ENCODE data around the gene TNFRSF12A. TPM values are rescaled to one million over a fixed set of nuclear protein-coding genes. Genes with fewer than 3 reads are reported as not detected.

TNFRSF12A gene
- total and polyA plus RNA-seq, 2 of the 13 experiments (the other 11 are each of a cell fraction or from before 2014, with no cell fraction given), result 61.9 to 66.0 TPM

- TF ChIP-seq REST (IDR thresholded peaks at IDR 0.05; ENCODE audit: borderline replicate concordance in 1 of 2, low read depth in 1 of 2, low read length in 2 of 2) (no peak), TEAD3 (CRISPR knock-in tag; optimal IDR thresholded peaks at IDR 0.05; ENCODE audit: borderline replicate concordance) (peak; percentile 47), NFIC (IDR thresholded peaks at IDR 0.05; ENCODE audit: low read length) (no peak), TARDBP (CRISPR knock-in tag; IDR thresholded peaks at IDR 0.05) (no peak), MYNN (CRISPR knock-in tag; IDR thresholded peaks at IDR 0.05; ENCODE audit: low read depth) (no peak), CSRNP1 (CRISPR knock-in tag; IDR thresholded peaks at IDR 0.05) (0 out of 2 replicates have a peak, but pooled peaks have one; percentile 37), SKI (IDR thresholded peaks at IDR 0.05; ENCODE audit: partially characterized antibody) (peak; percentile 26), ZNF430 (CRISPR knock-in tag; IDR thresholded peaks at IDR 0.05) (no peak), HOXA7 (CRISPR knock-in tag; IDR thresholded peaks at IDR 0.05) (no peak), ZNF234 (CRISPR knock-in tag; conservative IDR thresholded peaks at IDR 0.05) (no peak), ZNF737 (CRISPR knock-in tag; IDR thresholded peaks at IDR 0.05; ENCODE audit: borderline replicate concordance) (no peak), ZNF784 (CRISPR knock-in tag; IDR thresholded peaks at IDR 0.05; ENCODE audit: borderline replicate concordance) (no peak), ZNF724P (CRISPR knock-in tag; IDR thresholded peaks at IDR 0.05; ENCODE audit: borderline replicate concordance) (no peak), KLF12 (CRISPR knock-in tag; IDR thresholded peaks at IDR 0.05; ENCODE audit: borderline replicate concordance) (no peak), PRDM15 (CRISPR knock-in tag; IDR thresholded peaks at IDR 0.05) (no peak), HNRNPUL1 (IDR thresholded peaks at IDR 0.05; ENCODE audit: low read depth, low read length) (no peak), TBX2 (CRISPR knock-in tag; IDR thresholded peaks at IDR 0.05; ENCODE audit: borderline replicate concordance) (no peak), TGIF2 (CRISPR knock-in tag; IDR thresholded peaks at IDR 0.05) (no peak), REXO4 (CRISPR knock-in tag; IDR thresholded peaks at IDR 0.05; ENCODE audit: borderline replicate concordance) (no peak), RAD51 (IDR thresholded peaks at IDR 0.05; ENCODE audit: borderline replicate concordance) (no peak), MATR3 (CRISPR knock-in tag; IDR thresholded peaks at IDR 0.05) (no peak)
These were observed 2.2 kb upstream of the TNFRSF12A start, which contains the start of gene CLDN6 (continued) for GRCh38 chr16:3017794-3018506.

Measured in HepG2 (cell line).